Measurements from ENCODE around the gene ERI3. TPM values are rescaled to one million over a fixed set of nuclear protein-coding genes. Genes with fewer than 3 reads are reported as not detected.

Gene ERI3
- total and polyA plus RNA-seq, 2 of the 4 experiments (the other 2 are of a cell fraction) = 56.6 to 70.9 TPM

GRCh38 chr1:44292651-44293050, 62.4 kb downstream of the ERI3 start:
- DNase-seq (no peak), ATAC-seq (ENCODE audit: low read depth) (no peak)
- TF ChIP-seq RAD21 (IDR thresholded peaks at IDR 0.05; ENCODE audit: low read length) (no peak), BHLHE40 (IDR thresholded peaks at IDR 0.05; ENCODE audit: low read depth, low read length) (no peak), FOS (IDR thresholded peaks at IDR 0.05; ENCODE audit: low read depth, low read length) (no peak), MAZ (IDR thresholded peaks at IDR 0.05; ENCODE audit: borderline replicate concordance, low read depth, low read length) (no peak), USF2 (IDR thresholded peaks at IDR 0.05; ENCODE audit: low read depth, low read length) (no peak), CEBPB (IDR thresholded peaks at IDR 0.05; ENCODE audit: low read depth, low read length) (no peak), RFX5 (IDR thresholded peaks at IDR 0.05; ENCODE audit: low read depth, low read length) (no peak), ELK1 (IDR thresholded peaks at IDR 0.05; ENCODE audit: borderline replicate concordance, low read depth, low read length) (no peak), NFE2L2 (IDR thresholded peaks at IDR 0.05; ENCODE audit: low read depth, low read length) (no peak), POLR2A (IDR thresholded peaks at IDR 0.05; ENCODE audit: low read depth, low read length) (no peak), MXI1 (IDR thresholded peaks at IDR 0.05; ENCODE audit: borderline replicate concordance, low read depth, low read length) (no peak), CTCF (conservative IDR thresholded peaks at IDR 0.05; ENCODE audit: low read depth, low read length) (no peak), CHD1 (IDR thresholded peaks at IDR 0.05; ENCODE audit: low read depth, low read length) (no peak), MAFK (IDR thresholded peaks at IDR 0.05; ENCODE audit: low read depth, low read length) (no peak), RCOR1 (IDR thresholded peaks at IDR 0.05; ENCODE audit: insufficient replicate concordance, low read length) (no peak), SMC3 (IDR thresholded peaks at IDR 0.05; ENCODE audit: low read depth, low read length) (no peak)
- H3K9me1 ChIP-seq (ENCODE audit: insufficient read depth, low read length) = no peaks in the 10 kb centered on the region; the same call in 1 of the 2 replicates
- no peak overlapping the region for H3K23ac ChIP-seq (ENCODE audit: low read depth, low read length)
- H4K20me1 ChIP-seq (ENCODE audit: insufficient read depth, low read length) = no peaks in the 10 kb centered on the region
- no TSS peak for BruUV-seq (replicated peaks)
- no peak overlapping the region for H2BK120ac ChIP-seq (ENCODE audit: low read depth, low read length)
- no peak overlapping the region for H4K8ac ChIP-seq (ENCODE audit: low read depth in 2 of 2, low read length in 2 of 2)
- H3K9me3 ChIP-seq (ENCODE audit: control insufficient read depth, insufficient read depth, low read length) = no peaks in the 10 kb centered on the region
- H2AK9ac ChIP-seq (replicated peaks; ENCODE audit: low read depth, low read length, poor library complexity) = no peak overlapping the region
- no CpG with 5 or more reads among the region's 10 CpGs for WGBS, 2 experiments (ENCODE audit: extremely low coverage in 2 of 2, insufficient read length in 1 of 2)
- H3K4ac ChIP-seq (ENCODE audit: low read depth, low read length) = no peak overlapping the region
- no peak overlapping the region for H2BK15ac ChIP-seq (ENCODE audit: low read depth, low read length)
- no peak overlapping the region for H2BK5ac ChIP-seq (ENCODE audit: low read depth, low read length, poor library complexity, severe bottlenecking)
- in situ Hi-C loops (cut with MboI; ENCODE audit: low sequenced_read_pairs) (no loop called here), dilution Hi-C loops (cut with HindIII; ENCODE audit: low sequenced_read_pairs, unreplicated experiment) (no loop called here), intact Hi-C loops (cut with micrococcal nuclease) (no loop called here)
- CTCF ChIA-PET = no interaction called here
- no peaks in the 10 kb centered on the region for H3K27me3 ChIP-seq (ENCODE audit: control insufficient read depth, insufficient read depth, low read length)
- H3K9ac ChIP-seq (ENCODE audit: low read depth, low read length) = no peak overlapping the region
- H3K18ac ChIP-seq (ENCODE audit: low read depth, low read length) = no peak overlapping the region
- H4K5ac ChIP-seq (ENCODE audit: low read depth, low read length) = no peak overlapping the region
- no peak overlapping the region for H3K56ac ChIP-seq (ENCODE audit: extremely low read depth, insufficient read depth, low read length)
- no peak overlapping the region for H3K14ac ChIP-seq (replicated peaks; ENCODE audit: low read depth, low read length)
- H3K4me1 ChIP-seq (ENCODE audit: control insufficient read depth, insufficient read depth, low read length) = no peaks in the 10 kb centered on the region
- H3K4me3 ChIP-seq (ENCODE audit: insufficient read depth, low read depth, low read length) = no peak overlapping the region
- no peak overlapping the region for H3K27ac ChIP-seq (ENCODE audit: insufficient read depth, low read length)
- H2AFZ ChIP-seq (replicated peaks; ENCODE audit: low read length, poor library complexity) = no peak overlapping the region
- H3K36me3 ChIP-seq (ENCODE audit: control insufficient read depth, insufficient read depth, low read length) = peaks cover 27% of the 10 kb centered on the region
- H4K91ac ChIP-seq (ENCODE audit: insufficient read depth, low read depth, low read length) = no peak overlapping the region
- no peak overlapping the region for H2AK5ac ChIP-seq (ENCODE audit: low read depth, low read length)
- POLR2A ChIA-PET (ENCODE audit: unreplicated experiment) = no interaction called here
- H2BK20ac ChIP-seq (ENCODE audit: low read depth, low read length) = no peak overlapping the region
- H3K4me2 ChIP-seq (ENCODE audit: low read depth, low read length) = no peak overlapping the region
- 0 out of 4 replicates have a peak, but pooled peaks cover 0 to 3% of the 10 kb centered on the region in 2 experiments for H3K79me1 ChIP-seq (ENCODE audit: low read depth in 1 of 2, low read length in 2 of 2)

Measured in IMR-90 (cell line).